HCT116 (cell line): ENCODE data around the gene ZNF541. TPM values are rescaled to one million over a fixed set of nuclear protein-coding genes. Genes with fewer than 3 reads are reported as not detected.

Source experiments
- ATAC-seq: fragments of 200-7000 bp; cut with Tn5 transposase; 2 replicates; pipeline ENCODE4 v1.9.1; 2020; ENCODE audit warnings: mild to moderate bottlenecking, moderate library complexity
- BruUV-seq: library from RNA; stranded (reverse); fragments of 400-500 nt; replicated peaks from 2 replicates; lab custom pipeline; 2021; lab: Mats Ljungman, UMichigan
- CTCF ChIA-PET: fragments of 300-600 bp; sonication (Branson Sonifier 250); formaldehyde crosslinking; loops from one replicate; lab custom pipeline; 2021; ENCODE audit warnings: antibody characterized with exemption; lab: Charles Lee
- POLR2A ChIA-PET: fragments of 300-600, 350-600 bp; sonication (Branson Sonifier 250); formaldehyde crosslinking; loops from one replicate; lab custom pipeline; 2021; ENCODE audit warnings: antibody characterized with exemption; lab: Charles Lee
- RAD21 ChIA-PET, 2 experiments: fragments of 300-600 bp; sonication (Branson Sonifier 250); formaldehyde crosslinking; loops; one replicate each; lab custom pipeline; 2023; ENCODE audit warnings: low total read pairs in 2 of 2; ENCODE audit not compliant: uncharacterized antibody in 2 of 2, unreplicated experiment in 2 of 2, low non-redundant PET in 1 of 2; lab: Charles Lee
- DNase-seq: peaks from one replicate; pipeline ENCODE4 v3.0.0-alpha.2; 2010; ENCODE audit warnings: low read depth, low spot score
- H2AFZ ChIP-seq: fragments of 200-600 bp; shearing (Covaris generic), sonication (generic); 2 replicates; pipeline ENCODE4 v1.6.1; 2017; ENCODE audit warnings: low read depth, mixed run types, mixed read lengths, antibody characterized with exemption, low read length; ENCODE audit not compliant: poor library complexity, severe bottlenecking
- H3K27ac ChIP-seq: 2 replicates; pipeline ENCODE4 v1.5.1; 2012; ENCODE audit warnings: low read depth, low read length
- H3K27me3 ChIP-seq: fragments of 200-600 bp; sonication (generic); 2 replicates; pipeline ENCODE4 v1.6.1; 2016; ENCODE audit warnings: mixed run types, low read length, mixed read lengths; ENCODE audit not compliant: insufficient read depth
- H3K36me3 ChIP-seq, 2 experiments: fragments of 200-500 bp in 1 of 2; fragments of 200-600 bp in 1 of 2; sonication (Bioruptor generic) in 1 of 2; sonication (generic) in 1 of 2; 2 replicates each; pipeline versions ENCODE4 v1.5.1 to v1.6.1; 2014 to 2016; ENCODE audit warnings: low read length in 2 of 2, inconsistent platforms in 1 of 2, mixed read lengths in 1 of 2, mixed run types in 1 of 2; ENCODE audit not compliant: insufficient read depth in 2 of 2, control insufficient read depth in 1 of 2
- H3K4me1 ChIP-seq, 2 experiments: fragments of 200-600 bp in 1 of 2; sonication (generic) in 1 of 2; 2 replicates each; pipeline versions ENCODE4 v1.5.1 to v1.6.1; 2012 to 2017; ENCODE audit warnings: low read length in 2 of 2, inconsistent platforms in 1 of 2, mild to moderate bottlenecking in 1 of 2, mixed read lengths in 1 of 2, mixed run types in 1 of 2, moderate library complexity in 1 of 2; ENCODE audit not compliant: insufficient read depth in 2 of 2, control insufficient read depth in 1 of 2
- H3K4me2 ChIP-seq: fragments of 200-600 bp; sonication (generic); 2 replicates; pipeline ENCODE4 v1.6.1; 2017; ENCODE audit warnings: mixed run types, low read length, mixed read lengths
- H3K4me3 ChIP-seq, 2 experiments: fragments of 200-600 bp in 1 of 2; sonication (generic) in 1 of 2; replicated peaks in 1 of 2; 2 replicates each; pipeline ENCODE4 v1.5.1; 2011 to 2016; ENCODE audit warnings: low read length in 2 of 2, control low read depth in 1 of 2, low read depth in 1 of 2, mild to moderate bottlenecking in 1 of 2, mixed read lengths in 1 of 2, mixed run types in 1 of 2
- H3K79me2 ChIP-seq: fragments of 200-600 bp; sonication (generic); 2 replicates; pipeline ENCODE4 v1.6.1; 2017; ENCODE audit warnings: mild to moderate bottlenecking, mixed run types, low read length, moderate library complexity, mixed read lengths; ENCODE audit not compliant: insufficient read depth
- H3K9ac ChIP-seq: fragments of 200-600 bp; sonication (generic); 2 replicates; pipeline ENCODE4 v1.6.1; 2016; ENCODE audit warnings: low read length, mixed read lengths
- H3K9me2 ChIP-seq: fragments of 200-600 bp; sonication (generic), shearing (Covaris generic); 2 replicates; pipeline ENCODE4 v1.6.1; 2017; ENCODE audit warnings: mixed run types, mild to moderate bottlenecking, moderate library complexity; ENCODE audit not compliant: insufficient read depth
- H3K9me3 ChIP-seq, 2 experiments: fragments of 200-500 bp in 1 of 2; fragments of 200-600 bp in 1 of 2; sonication (Bioruptor generic) in 1 of 2; sonication (generic) in 1 of 2; 2 replicates each; pipeline ENCODE4 v1.6.1; 2014 to 2017; ENCODE audit warnings: low read length in 2 of 2, mixed read lengths in 2 of 2, inconsistent platforms in 1 of 2, low read depth in 1 of 2, mild to moderate bottlenecking in 1 of 2, mixed run types in 1 of 2, moderate library complexity in 1 of 2; ENCODE audit not compliant: control insufficient read depth in 1 of 2, insufficient read depth in 1 of 2
- H4K20me1 ChIP-seq: fragments of 200-600 bp; sonication (generic), shearing (Covaris generic); 2 replicates; pipeline ENCODE4 v1.6.1; 2017; ENCODE audit warnings: mixed run types, mild to moderate bottlenecking, moderate library complexity; ENCODE audit not compliant: insufficient read depth
- CBX3 ChIP-seq: IDR thresholded peaks from 2 replicates; pipeline ENCODE4 v1.6.1; 2012; ENCODE audit warnings: low read depth
- CEBPB ChIP-seq: IDR thresholded peaks from 2 replicates; pipeline ENCODE4 v1.6.1; 2012; ENCODE audit warnings: low read depth
- ELF1 ChIP-seq: IDR thresholded peaks from 2 replicates; pipeline ENCODE4 v1.6.1; 2012; ENCODE audit warnings: low read depth, borderline replicate concordance
- EZH2 ChIP-seq: fragments of 200-600 bp; sonication (generic); IDR thresholded peaks from 2 replicates; pipeline ENCODE4 v1.6.1; 2017; ENCODE audit warnings: antibody characterized with exemption, mixed run types
- EZH2phosphoT487 ChIP-seq: fragments of 200-600 bp; IDR thresholded peaks from 2 replicates; pipeline ENCODE4 v1.6.1; 2018; ENCODE audit warnings: antibody characterized with exemption, borderline replicate concordance
- FOSL1 ChIP-seq: IDR thresholded peaks from 2 replicates; pipeline ENCODE4 v1.6.1; 2012; ENCODE audit warnings: low read depth
- JUND ChIP-seq: IDR thresholded peaks from 2 replicates; pipeline ENCODE4 v1.6.1; 2012
- MAX ChIP-seq: IDR thresholded peaks from 2 replicates; pipeline ENCODE4 v1.6.1; 2012
- POLR2A ChIP-seq: IDR thresholded peaks from 2 replicates; pipeline ENCODE4 v1.7.0; 2011; ENCODE audit warnings: borderline replicate concordance; ENCODE audit not compliant: insufficient read depth, insufficient read length; ENCODE audit errors: extremely low read depth
- POLR2AphosphoS5 ChIP-seq: IDR thresholded peaks from 2 replicates; pipeline ENCODE4 v1.6.1; 2011; ENCODE audit warnings: mild to moderate bottlenecking, low read depth, low read length, moderate library complexity
- SP1 ChIP-seq: IDR thresholded peaks from 2 replicates; pipeline ENCODE4 v1.6.1; 2012; ENCODE audit warnings: low read depth
- SRF ChIP-seq: IDR thresholded peaks from 2 replicates; pipeline ENCODE4 v1.6.1; 2012; ENCODE audit warnings: low read depth
- YY1 ChIP-seq: IDR thresholded peaks from 2 replicates; pipeline ENCODE4 v1.6.1; 2011; ENCODE audit warnings: low read length, low read depth, moderate library complexity, mild to moderate bottlenecking; ENCODE audit not compliant: insufficient replicate concordance; ENCODE audit errors: extremely low read depth
- ZBTB33 ChIP-seq: IDR thresholded peaks from 2 replicates; pipeline ENCODE4 v1.6.1; 2011; ENCODE audit warnings: mild to moderate bottlenecking, low read length, moderate library complexity; ENCODE audit not compliant: insufficient replicate concordance; ENCODE audit errors: extremely low read depth
- ZFX ChIP-seq: fragments of 450-650 bp; IDR thresholded peaks from 2 replicates; pipeline ENCODE4 v1.6.1; 2017
- intact Hi-C: fragments of 100-400 bp; cut with micrococcal nuclease; formaldehyde crosslinking; loops from 2 replicates; pipeline ENCODE4 v1.10.0; 2022
- total RNA-seq: library from RNA; stranded (reverse); gene quantifications from one replicate; pipeline ENCODE4 v1.2.1, GENCODE V29; 2021; ENCODE audit not compliant: unreplicated experiment
- TF ChIP-seq, protein P1 (sequence below): IDR thresholded peaks from 2 replicates; pipeline ENCODE4 v1.6.1; 2012
- TF ChIP-seq, protein P2 (sequence below): IDR thresholded peaks from 2 replicates; pipeline ENCODE4 v1.6.1; 2012; ENCODE audit warnings: low read depth

Gene ZNF541
- total RNA-seq, 1 experiment from 2014 or later, result not detected

- no peak for DNase-seq
- Histone ChIP-seq H3K27ac (no peak overlapping the region), H3K36me3 (no peaks in the 10 kb centered on the region), H3K9ac (no peak overlapping the region), H3K4me1 (no peaks in the 10 kb centered on the region), H2AFZ (no peak overlapping the region), H3K4me3 (no peak overlapping the region), H3K4me2 (no peak overlapping the region), H3K9me2 (no peaks in the 10 kb centered on the region), H3K9me3 (no peaks in the 10 kb centered on the region), H4K20me1 (no peaks in the 10 kb centered on the region), H3K79me2 (no peaks in the 10 kb centered on the region), H3K27me3 (no peaks in the 10 kb centered on the region)
- no TSS peak for BruUV-seq
- POLR2A ChIA-PET, result no interaction called here
- CTCF ChIA-PET, result no interaction called here
- TF ChIP-seq ZFX (no peak), CEBPB (no peak), POLR2A (no peak), MAX (no peak), YY1 (no peak), FOSL1 (no peak), POLR2AphosphoS5 (no peak), EZH2phosphoT487 (no peak), JUND (no peak), ELF1 (no peak), ZBTB33 (no peak), EZH2 (no peak), SP1 (no peak), SRF (no peak), CBX3 (no peak)
- TF ChIP-seq, protein P1, sequence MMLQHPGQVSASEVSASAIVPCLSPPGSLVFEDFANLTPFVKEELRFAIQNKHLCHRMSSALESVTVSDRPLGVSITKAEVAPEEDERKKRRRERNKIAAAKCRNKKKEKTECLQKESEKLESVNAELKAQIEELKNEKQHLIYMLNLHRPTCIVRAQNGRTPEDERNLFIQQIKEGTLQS, result no peak
- TF ChIP-seq, protein P2, sequence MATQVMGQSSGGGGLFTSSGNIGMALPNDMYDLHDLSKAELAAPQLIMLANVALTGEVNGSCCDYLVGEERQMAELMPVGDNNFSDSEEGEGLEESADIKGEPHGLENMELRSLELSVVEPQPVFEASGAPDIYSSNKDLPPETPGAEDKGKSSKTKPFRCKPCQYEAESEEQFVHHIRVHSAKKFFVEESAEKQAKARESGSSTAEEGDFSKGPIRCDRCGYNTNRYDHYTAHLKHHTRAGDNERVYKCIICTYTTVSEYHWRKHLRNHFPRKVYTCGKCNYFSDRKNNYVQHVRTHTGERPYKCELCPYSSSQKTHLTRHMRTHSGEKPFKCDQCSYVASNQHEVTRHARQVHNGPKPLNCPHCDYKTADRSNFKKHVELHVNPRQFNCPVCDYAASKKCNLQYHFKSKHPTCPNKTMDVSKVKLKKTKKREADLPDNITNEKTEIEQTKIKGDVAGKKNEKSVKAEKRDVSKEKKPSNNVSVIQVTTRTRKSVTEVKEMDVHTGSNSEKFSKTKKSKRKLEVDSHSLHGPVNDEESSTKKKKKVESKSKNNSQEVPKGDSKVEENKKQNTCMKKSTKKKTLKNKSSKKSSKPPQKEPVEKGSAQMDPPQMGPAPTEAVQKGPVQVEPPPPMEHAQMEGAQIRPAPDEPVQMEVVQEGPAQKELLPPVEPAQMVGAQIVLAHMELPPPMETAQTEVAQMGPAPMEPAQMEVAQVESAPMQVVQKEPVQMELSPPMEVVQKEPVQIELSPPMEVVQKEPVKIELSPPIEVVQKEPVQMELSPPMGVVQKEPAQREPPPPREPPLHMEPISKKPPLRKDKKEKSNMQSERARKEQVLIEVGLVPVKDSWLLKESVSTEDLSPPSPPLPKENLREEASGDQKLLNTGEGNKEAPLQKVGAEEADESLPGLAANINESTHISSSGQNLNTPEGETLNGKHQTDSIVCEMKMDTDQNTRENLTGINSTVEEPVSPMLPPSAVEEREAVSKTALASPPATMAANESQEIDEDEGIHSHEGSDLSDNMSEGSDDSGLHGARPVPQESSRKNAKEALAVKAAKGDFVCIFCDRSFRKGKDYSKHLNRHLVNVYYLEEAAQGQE, result no peak
- RAD21 ChIA-PET, result no interaction called here
- ATAC-seq, result no peak
- intact Hi-C loops, result no loop called here
These were observed 33.1 kb downstream of the ZNF541 start for GRCh38 chr19:47539747-47540311.
